Esophagus squamous epithelium (tissue), 4 donors: ENCODE measurements around the gene SPATA46.

Source experiments
- CTCF ChIP-seq, 6 experiments: fragments of 450-650 bp in 4 of 6; fragments of 200-600 bp in 2 of 6; sonication (generic) in 2 of 6; IDR thresholded peaks; one replicate each; pipeline ENCODE4 v1.5.1; 2016 to 2019; ENCODE audit warnings: antibody characterized with exemption in 6 of 6, mild to moderate bottlenecking in 4 of 6, moderate library complexity in 4 of 6
- POLR2A ChIP-seq, 4 donors: fragments of 450-650 bp; IDR thresholded peaks; one replicate each; pipeline ENCODE4 v1.6.1; 2017; ENCODE audit warnings: antibody characterized with exemption in 4 of 4, mild to moderate bottlenecking in 4 of 4, moderate library complexity in 3 of 4

GRCh38 chr1:162367073-162367472 is 9.6 kb downstream of the SPATA46 start:
- TF ChIP-seq CTCF (IDR thresholded peaks at IDR 0.05) (no peak), POLR2A (IDR thresholded peaks at IDR 0.05) (no peak)
